ENCODE data around the gene NFIL3.
"Not testable (repeated sequence)": the region's sequence is repeated elsewhere in the genome, so short reads cannot be mapped to it uniquely, and the experiment has no call there.

The NFIL3 gene

GRCh38 chr9:91395106-91395552 lies 28.5 kb downstream of the NFIL3 start:
- no peak for DNase-seq (ENCODE audit: low read depth, low spot score)

GRCh38 chr9:91393826-91394225 lies 29.8 kb downstream of the NFIL3 start:
- no peak for DNase-seq (ENCODE audit: low read depth, low spot score)

GRCh38 chr9:91392435-91392834 lies 31.2 kb downstream of the NFIL3 start:
- no peak for DNase-seq (ENCODE audit: low read depth, low spot score)

- DNase-seq (ENCODE audit: low read depth, low spot score) = no peak
These were observed 31.8 kb downstream of the NFIL3 start for GRCh38 chr9:91391818-91392217.

GRCh38 chr9:91391412-91391811 lies 32.2 kb downstream of the NFIL3 start:
- no peak for DNase-seq (ENCODE audit: low read depth, low spot score)

GRCh38 chr9:91389686-91390085 lies 33.9 kb downstream of the NFIL3 start:
- DNase-seq (ENCODE audit: low read depth, low spot score) = not testable (repeated sequence)

GRCh38 chr9:91386765-91387164 lies 36.9 kb downstream of the NFIL3 start:
- DNase-seq (ENCODE audit: low read depth, low spot score) = no peak

GRCh38 chr9:91384954-91385353 lies 38.7 kb downstream of the NFIL3 start:
- DNase-seq (ENCODE audit: low read depth, low spot score) = no peak

- no peak for DNase-seq (ENCODE audit: low read depth, low spot score)
These were observed 40.1 kb downstream of the NFIL3 start for GRCh38 chr9:91383577-91383976.

- no peak for DNase-seq (ENCODE audit: low read depth, low spot score)
These were observed 41.3 kb downstream of the NFIL3 start for GRCh38 chr9:91382298-91382697.

GRCh38 chr9:91379426-91379825 lies 44.2 kb downstream of the NFIL3 start:
- no peak for DNase-seq (ENCODE audit: low read depth, low spot score)

- DNase-seq (ENCODE audit: low read depth, low spot score) = no peak
These were observed 44.9 kb downstream of the NFIL3 start for GRCh38 chr9:91378695-91379127.

GRCh38 chr9:91378054-91378453 lies 45.6 kb downstream of the NFIL3 start:
- not testable (repeated sequence) for DNase-seq (ENCODE audit: low read depth, low spot score)

- DNase-seq (ENCODE audit: low read depth, low spot score) = no peak
These were observed 47.4 kb downstream of the NFIL3 start for GRCh38 chr9:91376239-91376638.

- DNase-seq (ENCODE audit: low read depth, low spot score) = no peak
These were observed 48.7 kb downstream of the NFIL3 start for GRCh38 chr9:91374939-91375338.

GRCh38 chr9:91371894-91372293 lies 51.7 kb downstream of the NFIL3 start:
- no peak for DNase-seq (ENCODE audit: low read depth, low spot score)

GRCh38 chr9:91370006-91370405 lies 53.6 kb downstream of the NFIL3 start:
- not testable (repeated sequence) for DNase-seq (ENCODE audit: low read depth, low spot score)

GRCh38 chr9:91364702-91365101 lies 58.9 kb downstream of the NFIL3 start:
- DNase-seq (ENCODE audit: low read depth, low spot score) = no peak

GRCh38 chr9:91364005-91364404 lies 59.6 kb downstream of the NFIL3 start:
- DNase-seq (ENCODE audit: low read depth, low spot score) = no peak

GRCh38 chr9:91362051-91362611 lies 61.5 kb downstream of the NFIL3 start:
- no peak for DNase-seq (ENCODE audit: low read depth, low spot score)

GRCh38 chr9:91361291-91362050 lies 62.2 kb downstream of the NFIL3 start, which contains the start of gene AUH:
AUH (minus strand) TSS chr9:91361918; CDS start chr9:91361889, 29 bp downstream.
- peak; percentile 81 for DNase-seq (ENCODE audit: low read depth, low spot score)

- DNase-seq (ENCODE audit: low read depth, low spot score) = peak; percentile 80
These were observed 62.9 kb downstream of the NFIL3 start for GRCh38 chr9:91360551-91361290.

Measured in ELF-1 (cell line).